Panc1 (cell line): ENCODE results near the gene ZNF862. TPM values are rescaled to one million over a fixed set of nuclear protein-coding genes. Genes with fewer than 3 reads are reported as not detected.

ENCODE experiments used
- ATAC-seq: fragments of 200-7000 bp; cut with Tn5 transposase; 2 replicates; pipeline ENCODE4 v1.9.1; 2020; ENCODE audit warnings: mild to moderate bottlenecking, moderate library complexity
- BruUV-seq: library from RNA; stranded (reverse); fragments of 400-500 nt; replicated peaks from 2 replicates; lab custom pipeline; 2021; lab: Mats Ljungman, UMichigan
- CTCF ChIA-PET: fragments of 300-600 bp; sonication (Branson Sonifier 250); formaldehyde crosslinking; loops from one replicate; lab custom pipeline; 2022; ENCODE audit warnings: antibody characterized with exemption; lab: Charles Lee
- POLR2A ChIA-PET: fragments of 300-600 bp; sonication (Branson Sonifier 250); formaldehyde crosslinking; loops from one replicate; lab custom pipeline; 2022; ENCODE audit warnings: antibody characterized with exemption; lab: Charles Lee
- DNase-seq: peaks from one replicate; pipeline ENCODE4 v3.0.0-alpha.2; 2010; ENCODE audit warnings: low read depth, low spot score
- H3K27ac ChIP-seq: 2 replicates; pipeline ENCODE4 v1.5.1; 2011; ENCODE audit warnings: mild to moderate bottlenecking, low read length, inconsistent platforms
- H3K27me3 ChIP-seq: fragments of 200-500 bp; sonication (Bioruptor generic); 2 replicates; pipeline ENCODE4 v1.6.0; 2014; ENCODE audit warnings: low read length, inconsistent platforms; ENCODE audit not compliant: control insufficient read depth, insufficient read depth
- H3K36me3 ChIP-seq: fragments of 200-500 bp; sonication (Bioruptor generic); 2 replicates; pipeline ENCODE4 v1.5.1; 2014; ENCODE audit warnings: inconsistent platforms, mild to moderate bottlenecking, low read length, moderate library complexity; ENCODE audit not compliant: control insufficient read depth, insufficient read depth
- H3K4me1 ChIP-seq: 2 replicates; pipeline ENCODE4 v1.5.1; 2011; ENCODE audit warnings: inconsistent platforms, mild to moderate bottlenecking, low read length, moderate library complexity; ENCODE audit not compliant: control insufficient read depth, insufficient read depth
- H3K4me3 ChIP-seq, 2 experiments: 2 replicates each; pipeline ENCODE4 v1.5.1; 2011 to 2012; ENCODE audit warnings: low read depth in 2 of 2, low read length in 2 of 2, mild to moderate bottlenecking in 2 of 2, inconsistent platforms in 1 of 2, moderate library complexity in 1 of 2
- H3K9me3 ChIP-seq: fragments of 200-500 bp; sonication (Bioruptor generic); 2 replicates; pipeline ENCODE4 v1.5.1; 2014; ENCODE audit warnings: low read depth, mild to moderate bottlenecking, inconsistent platforms, low read length, moderate library complexity; ENCODE audit not compliant: control insufficient read depth, insufficient read depth
- POLR2AphosphoS5 ChIP-seq: IDR thresholded peaks from 2 replicates; pipeline ENCODE4 v1.6.1; 2012; ENCODE audit warnings: mild to moderate bottlenecking, low read depth, low read length, moderate library complexity
- REST ChIP-seq, 2 experiments: IDR thresholded peaks; 2 replicates each; pipeline ENCODE4 v1.6.1; 2011 to 2012; ENCODE audit warnings: low read depth in 2 of 2, control low read depth in 1 of 2, low read length in 1 of 2, mild to moderate bottlenecking in 1 of 2, moderate library complexity in 1 of 2; ENCODE audit not compliant: insufficient read depth in 1 of 2
- SIN3A ChIP-seq: IDR thresholded peaks from 2 replicates; pipeline ENCODE4 v1.6.1; 2012; ENCODE audit warnings: low read depth, mild to moderate bottlenecking, low read length, moderate library complexity, borderline replicate concordance; ENCODE audit not compliant: insufficient read depth
- TCF7L2 ChIP-seq: IDR thresholded peaks from 2 replicates; pipeline ENCODE4 v1.6.1; 2011; ENCODE audit warnings: mild to moderate bottlenecking, low read depth, low read length, inconsistent platforms
- in situ Hi-C: cut with HindIII; loops from 2 replicates; pipeline ENCODE4 v1.10.0; 2016; ENCODE audit warnings: low sequenced_read_pairs, low pct_unique_long_range_greater_than_20kb
- intact Hi-C: fragments of 100-400 bp; cut with micrococcal nuclease; formaldehyde crosslinking; loops from one replicate; pipeline ENCODE4 v1.10.0; 2022; ENCODE audit not compliant: unreplicated experiment
- total RNA-seq: library from RNA; stranded (reverse); gene quantifications from one replicate; pipeline ENCODE4 v1.2.1, GENCODE V29; 2021; ENCODE audit not compliant: unreplicated experiment
- TF ChIP-seq, protein P1 (sequence below): fragments of 450-650 bp; IDR thresholded peaks from 2 replicates; pipeline ENCODE4 v1.5.1; 2017; ENCODE audit warnings: mild to moderate bottlenecking

ZNF862 gene
- total RNA-seq, 1 experiment from 2014 or later = 6.8 TPM

- DNase-seq (no peak), ATAC-seq (no peak)
- intact Hi-C loops (loop anchor here (5.0 kb wide), 2 partner anchors 163 to 393 kb away; no protein-coding TSS in a partner anchor), in situ Hi-C loops (no loop called here)
- ChIA-PET POLR2A (no interaction called here), CTCF (interaction anchor here (1.0 kb wide), 1 partner anchor 82 kb away, joined by 4 read pairs; no protein-coding TSS in a partner anchor)
- TF ChIP-seq POLR2AphosphoS5 = no peak
- TF ChIP-seq REST (IDR thresholded peaks at IDR 0.05; ENCODE audit: insufficient read depth in 1 of 2, low read depth in 2 of 2, low read length in 1 of 2) = no peak
- no peak for TF ChIP-seq TCF7L2
- TF ChIP-seq SIN3A = no peak
- TF ChIP-seq, protein P1, sequence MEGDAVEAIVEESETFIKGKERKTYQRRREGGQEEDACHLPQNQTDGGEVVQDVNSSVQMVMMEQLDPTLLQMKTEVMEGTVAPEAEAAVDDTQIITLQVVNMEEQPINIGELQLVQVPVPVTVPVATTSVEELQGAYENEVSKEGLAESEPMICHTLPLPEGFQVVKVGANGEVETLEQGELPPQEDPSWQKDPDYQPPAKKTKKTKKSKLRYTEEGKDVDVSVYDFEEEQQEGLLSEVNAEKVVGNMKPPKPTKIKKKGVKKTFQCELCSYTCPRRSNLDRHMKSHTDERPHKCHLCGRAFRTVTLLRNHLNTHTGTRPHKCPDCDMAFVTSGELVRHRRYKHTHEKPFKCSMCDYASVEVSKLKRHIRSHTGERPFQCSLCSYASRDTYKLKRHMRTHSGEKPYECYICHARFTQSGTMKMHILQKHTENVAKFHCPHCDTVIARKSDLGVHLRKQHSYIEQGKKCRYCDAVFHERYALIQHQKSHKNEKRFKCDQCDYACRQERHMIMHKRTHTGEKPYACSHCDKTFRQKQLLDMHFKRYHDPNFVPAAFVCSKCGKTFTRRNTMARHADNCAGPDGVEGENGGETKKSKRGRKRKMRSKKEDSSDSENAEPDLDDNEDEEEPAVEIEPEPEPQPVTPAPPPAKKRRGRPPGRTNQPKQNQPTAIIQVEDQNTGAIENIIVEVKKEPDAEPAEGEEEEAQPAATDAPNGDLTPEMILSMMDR = no peak
- H3K4me3 ChIP-seq = no peak overlapping the region
- H3K36me3 ChIP-seq = no peaks in the 10 kb centered on the region
- H3K9me3 ChIP-seq = no peaks in the 10 kb centered on the region
- peaks cover 3% of the 10 kb centered on the region; the same call in 1 of the 2 replicates for H3K27me3 ChIP-seq
- no TSS peak for BruUV-seq
- H3K27ac ChIP-seq = no peak overlapping the region
- no peaks in the 10 kb centered on the region; the same call in 1 of the 2 replicates for H3K4me1 ChIP-seq
Measured at GRCh38 chr7:149884016-149884415, 45.8 kb downstream of the ZNF862 start.

- CTCF ChIA-PET = no interaction called here
- ATAC-seq (no peak), DNase-seq (no peak)
- intact Hi-C loops = loop anchor here (5.0 kb wide), 2 partner anchors 163 to 393 kb away; no protein-coding TSS in a partner anchor
- TF ChIP-seq, protein P1 = no peak
- TF ChIP-seq TCF7L2 (no peak), SIN3A (no peak), REST (IDR thresholded peaks at IDR 0.05; ENCODE audit: insufficient read depth in 1 of 2, low read depth in 2 of 2, low read length in 1 of 2) (no peak), POLR2AphosphoS5 (no peak)
- H3K36me3 ChIP-seq = no peaks in the 10 kb centered on the region
- H3K4me3 ChIP-seq = no peak overlapping the region
- no peak overlapping the region for H3K27ac ChIP-seq
- no peaks in the 10 kb centered on the region for H3K9me3 ChIP-seq
- BruUV-seq = no TSS peak
- POLR2A ChIA-PET = no interaction called here
- in situ Hi-C loops = no loop called here
- peaks cover 6% of the 10 kb centered on the region; the same call in 1 of the 2 replicates for H3K27me3 ChIP-seq
- no peaks in the 10 kb centered on the region; the same call in 1 of the 2 replicates for H3K4me1 ChIP-seq
Measured at GRCh38 chr7:149884541-149884940, 46.4 kb downstream of the ZNF862 start.
